ENCODE measurements around the gene DCBLD2. TPM values are rescaled to one million over a fixed set of nuclear protein-coding genes. Genes with fewer than 3 reads are reported as not detected.

Gene DCBLD2
- polyA plus RNA-seq, 1 of the 3 experiments (the other 2 are of a cell fraction), result 159 TPM

GRCh38 chr3:98776140-98776493, 125.4 kb downstream of the DCBLD2 start:
- Histone ChIP-seq H3K79me2 (ENCODE audit: insufficient read depth) (no peaks in the 10 kb centered on the region), H3K9me2 (no peaks in the 10 kb centered on the region), H3F3A (replicated peaks; ENCODE audit: insufficient read depth) (peaks cover 41% of the 10 kb centered on the region), H3K36me3 (replicated peaks in 1 of 2; ENCODE audit: control insufficient read depth in 1 of 2, insufficient read depth in 2 of 2, low read length in 1 of 2) (peaks cover 8 to 49% of the 10 kb centered on the region in 2 experiments), H3K4me3 (ENCODE audit: low read depth in 2 of 2, low read length in 1 of 2) (no peak overlapping the region), H3K27me3 (ENCODE audit: insufficient read depth) (no peaks in the 10 kb centered on the region), H3K4me1 (ENCODE audit: control insufficient read depth in 1 of 2, insufficient read depth in 2 of 2, low read depth in 1 of 2, low read length in 1 of 2) (peaks cover 2 to 39% of the 10 kb centered on the region in 2 experiments), H3K9me3 (no peaks in the 10 kb centered on the region), H4K20me1 (ENCODE audit: insufficient read depth) (no peaks in the 10 kb centered on the region), H3K9ac (no peak overlapping the region), H3K4me2 (no peak overlapping the region), H3K27ac (ENCODE audit: low read depth in 2 of 2, low read length in 1 of 2) (peak overlapping the region; percentile 34 to 84; a peak in 2 of 4 replicates), H2AFZ (ENCODE audit: low read depth) (no peak overlapping the region)
- no peak for DNase-seq
- CTCF ChIA-PET, result no interaction called here
- POLR2A ChIA-PET, result no interaction called here
- no peak for TF ChIP-seq NRF1 (IDR thresholded peaks at IDR 0.05; ENCODE audit: low read depth, low read length)
- no peak for TF ChIP-seq RXRA (IDR thresholded peaks at IDR 0.05; ENCODE audit: borderline replicate concordance, low read depth)
- no peak for TF ChIP-seq SMC3 (IDR thresholded peaks at IDR 0.05; ENCODE audit: low read depth, low read length)
- no peak for TF ChIP-seq FOSL2 (IDR thresholded peaks at IDR 0.05; ENCODE audit: borderline replicate concordance, low read depth)
- TF ChIP-seq EZH2phosphoT487 (IDR thresholded peaks at IDR 0.05; ENCODE audit: borderline replicate concordance, low read depth), result no peak
- TF ChIP-seq GATA2 (CRISPR knock-in tag; IDR thresholded peaks at IDR 0.05), result no peak
- no peak for TF ChIP-seq GABPA (IDR thresholded peaks at IDR 0.05; ENCODE audit: low read depth)
- TF ChIP-seq RAD21 (IDR thresholded peaks at IDR 0.05; ENCODE audit: low read length), result no peak
- TF ChIP-seq, protein P1, sequence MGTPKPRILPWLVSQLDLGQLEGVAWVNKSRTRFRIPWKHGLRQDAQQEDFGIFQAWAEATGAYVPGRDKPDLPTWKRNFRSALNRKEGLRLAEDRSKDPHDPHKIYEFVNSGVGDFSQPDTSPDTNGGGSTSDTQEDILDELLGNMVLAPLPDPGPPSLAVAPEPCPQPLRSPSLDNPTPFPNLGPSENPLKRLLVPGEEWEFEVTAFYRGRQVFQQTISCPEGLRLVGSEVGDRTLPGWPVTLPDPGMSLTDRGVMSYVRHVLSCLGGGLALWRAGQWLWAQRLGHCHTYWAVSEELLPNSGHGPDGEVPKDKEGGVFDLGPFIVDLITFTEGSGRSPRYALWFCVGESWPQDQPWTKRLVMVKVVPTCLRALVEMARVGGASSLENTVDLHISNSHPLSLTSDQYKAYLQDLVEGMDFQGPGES (IDR thresholded peaks at IDR 0.05; ENCODE audit: low read depth, low read length), result no peak

DNA sequence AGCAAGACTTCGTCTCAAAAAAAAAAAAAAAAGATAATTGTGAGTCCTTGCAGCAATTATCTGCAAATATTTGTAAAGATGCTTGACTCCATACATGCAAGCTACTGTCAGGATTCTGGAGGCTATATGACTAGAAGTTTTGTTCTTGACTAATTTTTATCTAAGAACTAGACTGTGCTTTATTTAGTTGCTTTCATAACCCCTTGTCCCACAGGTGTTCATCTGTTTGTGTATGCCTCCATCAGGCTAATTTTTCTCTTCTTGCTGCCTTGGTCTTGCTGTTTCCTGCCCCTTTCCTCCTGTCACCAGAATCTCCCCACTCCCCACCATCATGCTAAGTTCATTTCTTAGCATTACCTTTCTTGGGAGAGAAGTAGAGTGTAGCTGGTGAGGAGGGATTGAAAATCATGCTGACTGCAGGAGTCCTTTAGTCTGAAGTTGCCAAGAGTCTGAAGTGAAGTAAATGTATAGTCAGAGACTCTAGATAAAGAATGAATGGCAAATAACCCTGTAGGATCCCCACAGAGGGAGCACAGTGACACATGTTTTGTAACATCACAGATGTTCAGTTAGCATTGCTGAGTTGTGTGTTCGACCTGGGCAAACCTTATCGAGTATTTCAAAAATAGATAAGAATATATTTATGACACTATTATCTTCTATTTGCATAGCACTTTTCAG, 125.9 kb downstream of the DCBLD2 start:
- Histone ChIP-seq H4K20me1 (ENCODE audit: insufficient read depth) (no peaks in the 10 kb centered on the region), H3K27me3 (ENCODE audit: insufficient read depth) (no peaks in the 10 kb centered on the region), H3K4me1 (ENCODE audit: control insufficient read depth in 1 of 2, insufficient read depth in 2 of 2, low read depth in 1 of 2, low read length in 1 of 2) (peaks cover 3 to 38% of the 10 kb centered on the region in 2 experiments), H3K36me3 (replicated peaks in 1 of 2; ENCODE audit: control insufficient read depth in 1 of 2, insufficient read depth in 2 of 2, low read length in 1 of 2) (peaks cover 8 to 49% of the 10 kb centered on the region in 2 experiments), H3F3A (replicated peaks; ENCODE audit: insufficient read depth) (peaks cover 41% of the 10 kb centered on the region), H2AFZ (ENCODE audit: low read depth) (no peak overlapping the region), H3K79me2 (ENCODE audit: insufficient read depth) (no peaks in the 10 kb centered on the region), H3K9me3 (no peaks in the 10 kb centered on the region), H3K9me2 (no peaks in the 10 kb centered on the region), H3K4me2 (no peak overlapping the region), H3K27ac (ENCODE audit: low read depth in 2 of 2, low read length in 1 of 2) (no peak overlapping the region), H3K9ac (no peak overlapping the region), H3K4me3 (ENCODE audit: low read depth in 2 of 2, low read length in 1 of 2) (no peak overlapping the region)
- DNase-seq, result no peak
- 87% methylated on average over 3 of the region's 3 CpGs for WGBS (ENCODE audit: low lambda C conversion rate)
- ChIA-PET POLR2A (no interaction called here), CTCF (interaction anchor here (0.6 to 1.1 kb wide), 2 partner anchors 173 to 178 kb away, joined by 3 read pairs; no protein-coding TSS in a partner anchor)
- TF ChIP-seq, protein P2, sequence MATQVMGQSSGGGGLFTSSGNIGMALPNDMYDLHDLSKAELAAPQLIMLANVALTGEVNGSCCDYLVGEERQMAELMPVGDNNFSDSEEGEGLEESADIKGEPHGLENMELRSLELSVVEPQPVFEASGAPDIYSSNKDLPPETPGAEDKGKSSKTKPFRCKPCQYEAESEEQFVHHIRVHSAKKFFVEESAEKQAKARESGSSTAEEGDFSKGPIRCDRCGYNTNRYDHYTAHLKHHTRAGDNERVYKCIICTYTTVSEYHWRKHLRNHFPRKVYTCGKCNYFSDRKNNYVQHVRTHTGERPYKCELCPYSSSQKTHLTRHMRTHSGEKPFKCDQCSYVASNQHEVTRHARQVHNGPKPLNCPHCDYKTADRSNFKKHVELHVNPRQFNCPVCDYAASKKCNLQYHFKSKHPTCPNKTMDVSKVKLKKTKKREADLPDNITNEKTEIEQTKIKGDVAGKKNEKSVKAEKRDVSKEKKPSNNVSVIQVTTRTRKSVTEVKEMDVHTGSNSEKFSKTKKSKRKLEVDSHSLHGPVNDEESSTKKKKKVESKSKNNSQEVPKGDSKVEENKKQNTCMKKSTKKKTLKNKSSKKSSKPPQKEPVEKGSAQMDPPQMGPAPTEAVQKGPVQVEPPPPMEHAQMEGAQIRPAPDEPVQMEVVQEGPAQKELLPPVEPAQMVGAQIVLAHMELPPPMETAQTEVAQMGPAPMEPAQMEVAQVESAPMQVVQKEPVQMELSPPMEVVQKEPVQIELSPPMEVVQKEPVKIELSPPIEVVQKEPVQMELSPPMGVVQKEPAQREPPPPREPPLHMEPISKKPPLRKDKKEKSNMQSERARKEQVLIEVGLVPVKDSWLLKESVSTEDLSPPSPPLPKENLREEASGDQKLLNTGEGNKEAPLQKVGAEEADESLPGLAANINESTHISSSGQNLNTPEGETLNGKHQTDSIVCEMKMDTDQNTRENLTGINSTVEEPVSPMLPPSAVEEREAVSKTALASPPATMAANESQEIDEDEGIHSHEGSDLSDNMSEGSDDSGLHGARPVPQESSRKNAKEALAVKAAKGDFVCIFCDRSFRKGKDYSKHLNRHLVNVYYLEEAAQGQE (IDR thresholded peaks at IDR 0.05; ENCODE audit: low read depth, low read length), result no peak
- TF ChIP-seq YY1 (IDR thresholded peaks at IDR 0.05; ENCODE audit: low read depth), result no peak
- TF ChIP-seq, protein P3, sequence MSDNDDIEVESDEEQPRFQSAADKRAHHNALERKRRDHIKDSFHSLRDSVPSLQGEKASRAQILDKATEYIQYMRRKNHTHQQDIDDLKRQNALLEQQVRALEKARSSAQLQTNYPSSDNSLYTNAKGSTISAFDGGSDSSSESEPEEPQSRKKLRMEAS (IDR thresholded peaks at IDR 0.05; ENCODE audit: low read depth), result no peak
- TF ChIP-seq TEAD4 (IDR thresholded peaks at IDR 0.05; ENCODE audit: borderline replicate concordance, insufficient read depth), result no peak
- no peak for TF ChIP-seq RXRA (IDR thresholded peaks at IDR 0.05; ENCODE audit: borderline replicate concordance, low read depth)
- no peak for TF ChIP-seq SIN3A (IDR thresholded peaks at IDR 0.05; ENCODE audit: borderline replicate concordance, low read depth, low read length)
- no peak for TF ChIP-seq CTCF (IDR thresholded peaks at IDR 0.05)
- no peak for TF ChIP-seq GABPA (IDR thresholded peaks at IDR 0.05; ENCODE audit: low read depth)
- TF ChIP-seq RAD21 (IDR thresholded peaks at IDR 0.05; ENCODE audit: low read length), result no peak
- TF ChIP-seq EP300 (IDR thresholded peaks at IDR 0.05; ENCODE audit: borderline replicate concordance in 1 of 2, low read depth in 1 of 2, low read length in 1 of 2), result no peak
- TF ChIP-seq, protein P4, sequence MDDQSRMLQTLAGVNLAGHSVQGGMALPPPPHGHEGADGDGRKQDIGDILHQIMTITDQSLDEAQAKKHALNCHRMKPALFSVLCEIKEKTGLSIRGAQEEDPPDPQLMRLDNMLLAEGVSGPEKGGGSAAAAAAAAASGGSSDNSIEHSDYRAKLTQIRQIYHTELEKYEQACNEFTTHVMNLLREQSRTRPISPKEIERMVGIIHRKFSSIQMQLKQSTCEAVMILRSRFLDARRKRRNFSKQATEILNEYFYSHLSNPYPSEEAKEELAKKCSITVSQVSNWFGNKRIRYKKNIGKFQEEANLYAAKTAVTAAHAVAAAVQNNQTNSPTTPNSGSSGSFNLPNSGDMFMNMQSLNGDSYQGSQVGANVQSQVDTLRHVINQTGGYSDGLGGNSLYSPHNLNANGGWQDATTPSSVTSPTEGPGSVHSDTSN (IDR thresholded peaks at IDR 0.05), result no peak
- TF ChIP-seq TAF1 (IDR thresholded peaks at IDR 0.05; ENCODE audit: borderline replicate concordance, low read depth, low read length), result no peak
